Smooth muscle cell (in vitro differentiated cells): ENCODE data around the gene PNPLA1. TPM values are rescaled to one million over a fixed set of nuclear protein-coding genes. Genes with fewer than 3 reads are reported as not detected.

Experiments used
- DNase-seq: peaks from one replicate; lab custom pipeline; 2025; ENCODE audit not compliant: unreplicated experiment; lab: John Stamatoyannopoulos, UW
- H2AFZ ChIP-seq: fragments of 200-600 bp; sonication (generic); 2 replicates; pipeline ENCODE4 v1.6.0; 2016; ENCODE audit warnings: antibody characterized with exemption, low read depth, mild to moderate bottlenecking
- H3F3A ChIP-seq: fragments of 200-600 bp; sonication (generic); 2 replicates; pipeline ENCODE4 v1.6.0; 2017; ENCODE audit warnings: antibody characterized with exemption, low read depth
- H3K27ac ChIP-seq: fragments of 200-600 bp; sonication (generic); 2 replicates; pipeline ENCODE4 v1.5.1; 2016; ENCODE audit warnings: low read depth, mild to moderate bottlenecking
- H3K27me3 ChIP-seq: fragments of 200-600 bp; sonication (generic); 2 replicates; pipeline ENCODE4 v1.6.1; 2016; ENCODE audit warnings: low read depth, mild to moderate bottlenecking
- H3K36me3 ChIP-seq: fragments of 200-600 bp; sonication (generic); 2 replicates; pipeline ENCODE4 v1.5.1; 2016; ENCODE audit warnings: low read depth
- H3K4me1 ChIP-seq: fragments of 200-600 bp; sonication (generic); 2 replicates; pipeline ENCODE4 v1.5.1; 2016; ENCODE audit warnings: low read depth
- H3K4me2 ChIP-seq: fragments of 200-600 bp; sonication (generic); 2 replicates; pipeline ENCODE4 v1.6.0; 2016; ENCODE audit warnings: mild to moderate bottlenecking
- H3K4me3 ChIP-seq: fragments of 200-600 bp; sonication (generic); 2 replicates; pipeline ENCODE4 v1.5.1; 2016; ENCODE audit warnings: mild to moderate bottlenecking
- H3K79me2 ChIP-seq: fragments of 200-600 bp; sonication (generic); 2 replicates; pipeline ENCODE4 v1.6.0; 2016; ENCODE audit warnings: low read depth, mild to moderate bottlenecking
- H3K9ac ChIP-seq: fragments of 200-600 bp; sonication (generic); 2 replicates; pipeline ENCODE4 v1.6.0; 2016; ENCODE audit warnings: low read depth
- H3K9me3 ChIP-seq: fragments of 200-600 bp; sonication (generic); replicated peaks from 2 replicates; pipeline ENCODE4 v1.5.1; 2016; ENCODE audit warnings: low read depth
- H4K20me1 ChIP-seq: fragments of 200-600 bp; sonication (generic); 2 replicates; pipeline ENCODE4 v1.6.0; 2016; ENCODE audit warnings: low read depth
- CTCF ChIP-seq: fragments of 200-600 bp; sonication (generic); IDR thresholded peaks from 2 replicates; pipeline ENCODE4 v1.5.1; 2017; ENCODE audit warnings: borderline replicate concordance, mild to moderate bottlenecking, antibody characterized with exemption; ENCODE audit not compliant: insufficient read depth, poor library complexity, severe bottlenecking
- WGBS: methylation state at CpG from one replicate; pipeline ENCODE4 v1.1.7; 2016; ENCODE audit warnings: low lambda C conversion rate; 5-methylcytosine and 5-hydroxymethylcytosine counted together
- polyA plus RNA-seq: library from polyadenylated mRNA; unstranded; fragments of >200 nt; fragmentation: Nextera tagmentation; extraction: Ambion mirVana; gene quantifications from 2 replicates; pipeline ENCODE4 v1.2.1, GENCODE V29; 2016
- total RNA-seq: library from RNA; depleted of rRNA; stranded (reverse); fragments of >200 nt; gene quantifications from 2 replicates; pipeline ENCODE4 v1.2.3, GENCODE V29; 2014

The PNPLA1 gene
- total and polyA plus RNA-seq, 2 experiments from 2014 or later, result not detected

GRCh38 chr6:36267731-36268477 lies 2.0 kb upstream of the PNPLA1 start:
- 90% methylated on average over 4 of the region's 4 CpGs for WGBS
- no peaks in the 10 kb centered on the region for H3K4me1 ChIP-seq
- H2AFZ ChIP-seq, result no peak overlapping the region

DNA sequence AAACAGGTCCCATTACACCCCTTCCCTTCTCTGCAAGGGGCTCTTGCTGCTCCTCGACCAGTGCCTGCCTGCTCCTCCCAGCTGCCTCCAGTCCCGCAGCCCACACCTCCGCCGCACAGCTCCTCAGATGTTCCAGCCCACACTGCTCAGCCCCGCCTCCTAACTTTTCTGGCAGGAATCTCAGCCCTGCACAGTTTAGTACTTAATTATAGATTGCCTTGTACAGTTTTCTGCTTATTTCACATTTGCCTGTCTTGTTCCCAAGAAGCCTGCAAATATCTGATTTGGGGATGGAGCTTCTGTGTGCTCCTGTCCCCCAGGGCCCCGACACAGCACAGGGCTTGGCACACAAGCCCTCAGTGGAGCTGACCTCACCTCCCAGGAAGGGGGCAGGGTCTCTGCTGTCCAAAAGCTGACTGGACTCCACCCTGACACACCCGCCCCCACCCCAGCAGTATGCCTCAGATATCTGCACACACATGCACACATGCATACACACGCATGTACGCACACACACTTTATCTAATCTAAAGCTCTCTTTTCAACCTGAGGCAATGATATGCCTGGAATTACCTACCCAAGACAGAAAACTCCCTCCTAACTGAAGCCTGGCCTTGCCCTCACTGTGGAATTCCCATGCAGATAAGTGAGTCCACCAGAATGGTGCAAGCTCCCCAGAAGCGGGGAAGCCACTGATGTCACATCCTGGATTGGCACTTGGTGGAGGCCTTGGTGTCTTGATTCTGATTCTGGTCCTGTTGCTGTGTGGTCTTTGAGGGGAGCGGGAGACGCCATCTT lies 1.2 kb upstream of the PNPLA1 start:
- DNase-seq, result no peak
- no peaks in the 10 kb centered on the region for H3K79me2 ChIP-seq
- H3K4me1 ChIP-seq, result no peaks in the 10 kb centered on the region
- H4K20me1 ChIP-seq, result no peaks in the 10 kb centered on the region
- H3K4me2 ChIP-seq, result no peak overlapping the region
- H3K9ac ChIP-seq, result no peak overlapping the region
- no peaks in the 10 kb centered on the region for H3K27me3 ChIP-seq
- TF ChIP-seq CTCF, result no peak
- WGBS, result 81% methylated on average over 12 of the region's 12 CpGs
- no peaks in the 10 kb centered on the region for H3F3A ChIP-seq
- H3K27ac ChIP-seq, result no peak overlapping the region
- no peaks in the 10 kb centered on the region for H3K36me3 ChIP-seq
- H3K4me3 ChIP-seq, result no peak overlapping the region
- H3K9me3 ChIP-seq, result no peaks in the 10 kb centered on the region
- H2AFZ ChIP-seq, result no peak overlapping the region

More at GRCh38 chr6:36267731-36268477, 2.0 kb upstream of the PNPLA1 start:
- H3K9me3 ChIP-seq, result no peaks in the 10 kb centered on the region
- H3K4me3 ChIP-seq, result no peak overlapping the region
- no peaks in the 10 kb centered on the region for H3K79me2 ChIP-seq
- H3K27me3 ChIP-seq, result no peaks in the 10 kb centered on the region
- no peak overlapping the region for H3K27ac ChIP-seq
- DNase-seq, result no peak
- H3K4me2 ChIP-seq, result no peak overlapping the region
- H4K20me1 ChIP-seq, result no peaks in the 10 kb centered on the region
- H3K36me3 ChIP-seq, result no peaks in the 10 kb centered on the region
- no peak overlapping the region for H3K9ac ChIP-seq
- no peaks in the 10 kb centered on the region for H3F3A ChIP-seq
- TF ChIP-seq CTCF, result no peak

- H3K27me3 ChIP-seq, result peaks cover 3% of the 10 kb centered on the region
- H3K4me2 ChIP-seq, result no peak overlapping the region
- TF ChIP-seq CTCF, result no peak
- no peaks in the 10 kb centered on the region for H3K4me1 ChIP-seq
- H2AFZ ChIP-seq, result no peak overlapping the region
- H3K79me2 ChIP-seq, result no peaks in the 10 kb centered on the region
- no peaks in the 10 kb centered on the region for H4K20me1 ChIP-seq
- H3K36me3 ChIP-seq, result no peaks in the 10 kb centered on the region
- H3K9me3 ChIP-seq, result no peaks in the 10 kb centered on the region
- 83% methylated on average over 8 of the region's 8 CpGs for WGBS
- H3K4me3 ChIP-seq, result no peak overlapping the region
- H3F3A ChIP-seq, result no peaks in the 10 kb centered on the region
- H3K27ac ChIP-seq, result no peak overlapping the region
- no peak overlapping the region for H3K9ac ChIP-seq
- DNase-seq, result no peak
Observed at GRCh38 chr6:36272234-36272633, 2.4 kb downstream of the PNPLA1 start.
